NCI-H2081 treated with DMSO at 0.1 percent for 48 hours (cell line): Measurements from ENCODE around the gene CTSD.

Source experiments
- DNase-seq: peaks from one replicate; lab custom pipeline; 2025; lab: John Stamatoyannopoulos, UW

The CTSD gene

DNA sequence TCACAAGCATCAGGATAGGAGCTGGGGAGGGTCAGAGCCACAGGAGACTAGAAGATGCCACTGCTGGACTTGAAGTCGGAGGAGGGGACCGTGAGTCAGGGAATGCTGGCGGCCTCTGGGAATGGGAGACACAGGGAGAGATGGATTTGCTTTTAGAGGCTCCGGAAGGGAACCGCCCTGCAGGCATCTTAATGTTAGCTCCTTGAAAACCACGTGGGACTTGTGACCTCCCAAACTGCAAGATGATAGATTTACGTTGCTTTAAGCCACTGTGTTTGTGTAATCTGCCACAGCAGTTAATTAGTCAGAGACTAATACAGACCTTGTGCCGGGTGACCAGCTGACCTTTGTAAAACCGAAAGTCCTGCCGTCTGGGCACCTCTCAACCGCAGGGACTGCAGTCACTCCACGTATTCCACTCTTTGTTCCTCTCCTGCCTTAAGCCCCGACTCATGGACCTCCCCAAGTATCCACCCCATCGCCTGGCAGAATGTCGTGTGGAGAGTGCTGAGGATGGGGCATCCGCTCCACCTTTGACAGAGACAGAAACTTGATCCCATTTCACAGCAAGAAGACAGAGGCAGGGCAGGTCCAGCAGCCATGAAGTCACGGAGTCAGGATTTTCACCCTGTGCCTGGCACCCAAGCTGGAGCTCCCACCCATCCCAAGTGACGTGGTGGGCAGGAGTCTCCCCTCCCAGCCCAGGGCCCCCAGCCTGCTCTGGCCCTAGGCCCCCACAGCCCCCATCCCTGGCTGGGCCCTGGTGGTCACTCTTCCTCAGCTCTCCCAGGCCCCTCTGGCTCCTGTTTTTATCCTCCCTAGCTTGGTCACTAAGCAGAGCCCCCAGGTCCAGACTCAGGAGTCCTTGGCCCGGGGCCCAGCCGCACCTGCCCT lies 19.4 kb upstream of the CTSD start:
- DNase-seq = no peak

DNA sequence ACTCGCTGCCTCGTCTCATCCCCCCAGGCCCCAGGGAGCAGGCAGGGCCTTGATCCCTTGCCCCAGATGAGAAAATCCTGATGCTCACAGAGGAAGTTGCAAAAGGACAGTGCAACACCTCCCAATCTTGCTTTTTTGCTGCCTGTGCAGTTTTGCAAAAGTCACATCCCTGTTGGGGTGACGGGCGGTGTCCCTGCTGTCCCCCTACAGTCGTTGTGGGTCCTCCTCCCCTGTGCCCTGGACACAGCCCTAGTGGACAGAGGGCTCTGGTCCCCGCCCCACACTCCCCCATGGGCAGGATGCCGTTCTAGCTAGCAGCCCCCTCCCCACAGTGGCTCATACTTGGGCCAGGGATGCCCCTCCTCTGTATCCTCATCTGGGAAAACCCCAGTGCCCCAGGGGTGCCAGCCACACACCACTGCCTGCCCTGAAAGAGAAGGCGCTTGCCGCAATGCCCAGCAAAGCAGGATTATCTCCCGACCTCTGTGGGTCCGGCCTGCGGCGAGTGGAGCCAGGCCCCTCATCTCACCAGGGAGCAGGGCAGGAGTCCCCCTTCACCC lies 18.4 kb upstream of the CTSD start:
- no peak for DNase-seq

DNA sequence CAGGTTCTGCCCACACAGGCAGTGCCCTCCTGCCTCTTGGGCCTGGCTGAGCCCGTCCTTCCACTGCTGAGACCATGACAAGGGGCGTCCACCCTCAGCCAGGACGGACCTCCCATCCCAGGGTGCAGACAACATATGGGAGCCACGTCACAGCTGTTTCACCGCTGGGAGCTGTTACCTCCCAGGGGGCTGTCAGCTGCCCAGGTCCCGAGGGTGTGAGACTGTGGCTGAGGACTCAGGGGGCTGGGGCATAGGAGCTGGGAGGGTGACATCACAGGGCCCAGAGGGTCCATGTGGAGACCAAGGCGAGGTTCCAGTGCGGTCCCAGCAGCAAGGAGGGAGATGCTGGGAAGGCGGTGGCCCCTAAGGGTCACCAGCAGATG lies 17.9 kb upstream of the CTSD start:
- no peak for DNase-seq

DNA sequence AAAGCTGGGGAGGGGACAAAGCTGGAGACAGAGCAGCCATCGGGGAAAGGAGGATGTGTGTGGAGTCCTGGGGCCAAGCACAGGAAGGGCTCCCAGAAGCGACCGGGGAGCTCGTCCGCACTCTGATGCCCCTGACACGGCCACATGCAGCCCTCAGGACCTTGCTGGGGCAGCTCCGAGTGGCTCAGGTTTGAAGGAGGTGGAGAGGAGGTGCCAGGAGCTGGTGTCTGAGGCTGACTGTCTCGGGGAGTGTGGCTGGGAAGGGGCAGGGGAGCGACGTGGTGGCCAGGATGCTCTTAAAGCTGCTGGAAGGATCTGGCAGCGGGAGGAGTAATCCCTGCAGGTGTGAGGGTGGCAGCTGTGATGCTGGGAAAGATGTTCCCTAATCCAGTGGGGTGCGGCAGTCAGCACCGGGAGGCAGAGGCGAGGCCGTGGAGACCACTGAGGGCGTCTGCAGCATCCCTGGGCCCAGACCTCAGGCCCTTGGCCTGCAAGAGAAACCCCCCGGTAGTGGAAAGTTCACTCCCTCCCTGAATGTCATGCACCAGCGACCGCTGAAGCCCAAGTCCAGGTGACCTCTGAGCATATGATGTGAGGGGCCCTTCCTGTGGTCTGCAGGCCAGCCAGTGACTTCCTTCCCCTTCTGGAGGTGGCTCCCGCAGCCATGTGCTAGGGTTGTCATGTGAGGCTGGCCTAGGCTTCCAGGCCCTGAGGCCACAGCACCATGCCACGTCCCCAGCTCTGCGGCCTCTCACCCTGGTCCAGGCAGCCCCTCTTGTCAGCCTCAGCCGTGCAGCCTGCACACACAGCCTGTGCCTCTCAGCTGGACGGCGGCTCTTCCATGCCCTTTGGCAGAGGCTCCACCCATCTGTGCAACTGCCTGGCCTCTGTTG lies 17.2 kb upstream of the CTSD start:
- no peak for DNase-seq

DNA sequence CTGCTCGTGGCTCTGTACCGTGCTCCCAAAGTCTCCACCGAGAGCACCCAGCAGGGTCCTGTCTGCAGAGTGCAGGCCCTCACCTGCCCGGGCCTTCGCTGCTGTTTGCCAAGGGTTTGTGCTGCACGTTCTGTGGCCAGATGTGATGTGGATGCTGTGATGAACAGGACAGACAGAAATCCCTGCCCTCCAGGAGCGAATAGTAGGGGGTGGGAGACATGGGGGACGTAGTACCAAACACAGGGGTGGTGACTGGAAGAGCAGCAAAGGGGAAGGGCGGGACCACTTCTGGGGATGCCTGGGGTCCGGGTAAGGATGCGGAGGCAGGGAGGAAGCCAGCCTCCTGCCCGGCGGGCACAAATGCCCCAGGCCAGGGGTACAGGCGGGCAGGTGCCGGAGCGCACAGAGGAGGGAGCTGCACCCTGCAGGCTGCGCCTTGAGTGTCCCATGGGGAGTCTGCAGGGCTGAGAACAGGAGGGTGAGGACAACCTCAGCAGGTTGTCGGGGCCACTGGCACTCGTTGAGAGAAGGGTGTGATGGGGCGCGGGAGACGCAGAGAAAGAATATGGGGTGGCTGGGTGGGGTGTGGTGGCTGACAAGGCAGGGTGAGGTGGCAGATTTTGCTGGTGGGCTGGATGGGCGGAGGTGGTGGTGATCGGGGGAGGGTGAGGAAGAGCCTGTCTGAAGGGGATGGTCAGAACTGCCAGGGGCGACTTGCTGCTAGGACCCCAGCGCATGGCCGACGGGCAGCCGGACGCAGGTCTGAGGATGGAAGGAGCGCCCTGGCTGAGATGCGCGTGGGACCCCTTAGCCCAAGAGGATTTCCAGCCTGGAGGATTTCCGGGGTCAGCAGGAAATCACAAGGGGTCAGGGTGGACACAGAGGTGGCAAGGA lies 16.3 kb upstream of the CTSD start:
- DNase-seq = no peak

DNA sequence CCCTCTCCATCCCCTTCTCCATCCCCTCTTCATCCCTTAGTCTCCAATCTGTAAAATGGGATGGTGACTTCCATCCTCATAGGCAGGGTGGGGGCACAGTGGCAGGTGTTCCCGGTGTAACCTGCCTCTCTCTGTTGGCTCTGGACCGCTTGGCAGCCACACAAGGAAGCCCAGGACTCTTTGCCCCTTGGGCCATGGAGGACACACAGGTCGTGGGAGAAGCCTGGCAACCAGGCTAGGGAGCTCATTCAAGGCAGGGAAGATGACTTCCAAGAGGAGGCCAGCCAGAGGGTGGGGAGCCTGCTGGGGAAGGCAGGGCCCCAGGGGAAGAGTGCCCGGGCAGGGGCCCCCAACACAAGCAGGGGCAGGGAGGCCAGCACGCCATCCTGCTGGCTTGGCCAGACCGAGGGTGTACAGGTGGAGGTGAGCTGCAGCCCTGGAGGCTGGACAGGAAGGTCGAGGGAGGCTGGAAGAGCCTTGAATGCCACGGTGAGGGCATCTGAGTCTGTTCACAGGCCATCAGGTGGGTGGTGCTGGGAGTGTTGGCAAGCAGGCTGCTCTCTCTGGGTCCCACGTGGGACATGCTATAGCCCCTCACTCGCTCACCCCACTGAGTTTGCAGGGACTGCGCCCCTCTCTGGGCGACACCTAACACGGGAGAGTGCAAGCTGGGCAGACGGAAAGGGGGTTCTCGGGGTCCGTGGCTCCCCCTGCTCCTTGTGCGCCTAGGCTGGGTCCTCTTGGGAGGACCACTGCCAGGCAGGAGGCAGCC lies 15.5 kb upstream of the CTSD start:
- DNase-seq = no peak

DNA sequence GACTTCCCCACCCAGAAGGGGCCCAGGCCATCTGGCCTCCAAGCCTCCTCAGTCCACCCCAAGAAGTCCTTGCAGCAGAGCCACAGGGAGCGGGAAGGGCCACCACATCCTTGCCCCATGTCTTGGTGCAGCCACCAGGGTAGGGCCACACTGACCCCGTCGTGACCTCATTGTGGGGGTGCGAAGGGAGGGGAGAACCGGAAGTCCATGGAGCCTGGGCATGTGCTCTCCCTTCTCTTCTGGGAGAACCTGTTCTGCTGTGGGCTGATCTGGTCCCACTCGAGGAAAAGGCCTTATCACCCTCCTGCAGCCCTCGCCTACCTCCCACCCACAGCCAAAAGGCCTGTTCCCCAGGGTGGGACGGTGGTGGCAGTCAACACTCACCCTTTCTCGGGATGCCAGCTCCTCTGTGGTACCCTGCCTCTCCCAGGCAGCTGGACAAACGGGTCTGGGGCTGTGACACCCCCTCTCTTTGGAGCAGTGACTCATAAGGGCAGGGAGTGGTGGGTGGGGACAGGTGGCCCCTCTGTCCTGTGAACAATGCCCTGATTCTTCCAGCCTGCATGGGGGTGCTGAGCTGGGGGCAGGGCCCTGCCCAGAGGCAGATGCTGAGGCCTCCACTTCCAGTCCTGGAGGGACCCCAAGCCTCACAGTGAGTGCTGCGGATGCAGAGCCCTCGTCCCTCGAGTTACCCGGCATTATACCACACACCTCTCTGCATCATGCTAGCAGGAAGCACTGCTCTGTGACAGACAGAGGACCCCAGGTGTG lies 14.6 kb upstream of the CTSD start:
- DNase-seq = no peak

DNA sequence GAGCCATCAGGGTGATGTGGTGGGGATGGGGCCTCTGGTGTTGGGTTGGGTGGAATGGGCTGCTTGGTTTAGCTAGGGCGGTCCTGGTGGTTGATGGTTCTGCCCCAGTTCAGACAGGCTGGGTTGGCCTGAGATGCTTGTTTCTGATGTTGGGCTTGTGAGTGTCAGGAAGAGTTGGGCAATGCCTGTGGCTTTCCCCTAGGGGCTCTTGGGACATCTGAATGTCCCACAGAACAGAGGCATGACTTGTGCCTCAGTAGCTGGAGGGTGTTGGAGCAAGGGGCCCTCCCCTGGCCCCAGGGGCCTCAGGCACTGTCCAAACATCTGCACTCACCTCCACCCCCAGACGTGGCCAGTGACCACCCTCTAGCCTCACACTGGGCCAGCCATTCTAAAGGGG lies 14.0 kb upstream of the CTSD start:
- no peak for DNase-seq

DNA sequence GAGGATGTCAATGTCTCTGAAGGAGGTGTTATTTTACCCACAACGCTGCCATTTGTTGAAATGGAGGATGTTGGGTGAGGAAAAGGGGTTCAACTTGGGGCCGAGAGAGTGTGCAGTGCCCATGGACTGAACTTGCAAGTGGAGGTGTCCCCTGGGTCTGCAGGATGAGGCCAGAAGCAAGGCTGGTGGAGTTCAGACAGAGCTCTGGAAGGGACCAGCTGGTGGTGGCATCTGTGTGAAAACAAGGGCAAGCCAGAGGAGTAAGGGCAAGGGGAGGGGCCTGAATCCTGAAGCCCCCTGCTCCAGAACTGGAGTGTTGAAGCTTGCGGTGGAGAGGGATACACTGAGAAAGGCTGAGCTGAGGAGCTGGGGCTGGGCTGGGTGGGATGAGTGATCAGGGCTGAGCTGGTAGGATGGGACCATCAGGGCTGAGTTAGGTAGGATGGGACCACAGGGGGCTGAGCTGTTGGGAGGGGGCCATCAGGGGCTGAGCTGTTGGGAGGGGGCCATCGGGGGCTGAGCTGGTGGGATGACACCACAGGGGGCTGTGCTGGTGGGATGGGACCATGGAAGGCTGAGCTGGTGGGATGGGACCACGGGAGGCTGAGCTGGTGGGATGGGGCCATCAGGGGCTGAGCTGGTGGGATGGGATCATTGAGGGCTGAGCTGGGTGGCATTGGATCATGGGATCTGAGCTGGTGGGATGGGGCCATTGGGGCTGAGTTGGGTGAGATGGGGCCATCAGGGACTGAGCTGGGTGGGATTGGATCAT lies 13.4 kb upstream of the CTSD start:
- DNase-seq = no peak

DNA sequence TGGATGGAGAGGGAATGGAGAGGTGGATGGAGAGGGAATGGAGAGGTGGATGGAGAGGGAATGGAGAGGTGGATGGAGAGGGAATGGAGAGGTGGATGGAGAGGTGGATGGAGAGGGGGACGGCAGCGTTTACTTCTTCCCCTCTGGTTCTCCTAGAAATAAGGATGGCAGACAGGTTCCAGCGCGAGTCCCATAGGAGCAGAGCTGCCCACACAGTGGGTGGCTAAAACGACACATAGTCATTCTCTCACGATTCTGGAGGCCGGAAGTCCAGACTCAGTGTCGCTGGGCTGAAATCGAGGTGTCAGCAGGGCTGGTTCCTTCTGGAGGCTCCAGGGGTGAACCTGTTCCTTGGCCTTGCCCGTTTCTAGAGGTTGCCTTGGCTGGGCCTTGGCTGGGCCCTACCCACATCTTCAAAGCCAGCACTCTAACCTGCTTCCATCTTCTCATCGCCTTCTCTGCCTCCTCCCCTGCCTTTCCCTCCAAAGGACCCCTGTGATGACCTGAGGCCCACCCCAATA lies 12.7 kb upstream of the CTSD start:
- no peak for DNase-seq

DNA sequence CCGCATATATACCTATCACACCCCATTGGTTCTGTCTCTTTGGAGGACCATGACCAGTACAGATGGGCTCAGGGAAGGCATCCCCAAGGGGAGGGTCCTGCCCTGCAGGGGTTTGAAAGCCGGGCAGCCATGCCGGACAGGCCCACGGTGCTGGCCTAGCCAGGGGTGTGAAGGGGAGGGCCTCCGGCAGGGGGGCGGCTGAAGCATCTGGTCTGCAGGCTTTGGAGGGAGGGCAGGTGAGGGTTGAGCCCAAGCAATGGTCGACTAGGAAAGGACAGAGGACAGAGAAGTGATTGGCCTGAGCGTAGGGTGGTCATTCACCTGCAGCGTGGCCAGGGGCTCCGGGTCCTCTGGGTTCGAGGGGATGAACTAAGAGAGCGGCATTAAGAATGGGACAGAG lies 11.2 kb upstream of the CTSD start:
- DNase-seq = no peak

DNA sequence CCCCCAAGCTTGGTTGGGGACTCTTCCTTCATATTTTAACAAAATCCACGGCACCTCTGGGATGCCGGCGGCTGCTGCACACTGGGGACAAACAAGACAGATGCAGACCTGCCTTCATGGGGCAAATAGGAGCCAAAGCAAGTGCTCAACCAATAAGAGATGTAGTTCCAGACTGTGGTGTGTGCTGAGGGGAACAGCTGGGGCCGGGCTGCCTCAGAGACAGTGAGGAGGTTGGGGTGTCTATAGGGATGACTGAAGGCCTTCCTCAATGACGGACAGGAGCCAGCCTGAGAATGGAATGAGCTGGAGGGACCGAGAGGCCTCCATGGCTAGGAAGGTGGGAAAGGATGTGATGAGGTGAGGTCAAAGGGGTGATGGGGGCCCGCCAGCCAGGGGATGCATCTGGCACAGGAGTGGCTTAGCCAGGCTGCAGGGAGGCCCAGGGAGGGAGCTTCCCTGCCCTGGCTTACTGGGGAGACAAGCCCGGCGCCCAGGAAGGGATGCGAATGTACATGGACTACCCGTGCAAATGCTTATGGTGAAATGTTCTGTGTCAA lies 10.3 kb upstream of the CTSD start:
- DNase-seq = no peak

DNA sequence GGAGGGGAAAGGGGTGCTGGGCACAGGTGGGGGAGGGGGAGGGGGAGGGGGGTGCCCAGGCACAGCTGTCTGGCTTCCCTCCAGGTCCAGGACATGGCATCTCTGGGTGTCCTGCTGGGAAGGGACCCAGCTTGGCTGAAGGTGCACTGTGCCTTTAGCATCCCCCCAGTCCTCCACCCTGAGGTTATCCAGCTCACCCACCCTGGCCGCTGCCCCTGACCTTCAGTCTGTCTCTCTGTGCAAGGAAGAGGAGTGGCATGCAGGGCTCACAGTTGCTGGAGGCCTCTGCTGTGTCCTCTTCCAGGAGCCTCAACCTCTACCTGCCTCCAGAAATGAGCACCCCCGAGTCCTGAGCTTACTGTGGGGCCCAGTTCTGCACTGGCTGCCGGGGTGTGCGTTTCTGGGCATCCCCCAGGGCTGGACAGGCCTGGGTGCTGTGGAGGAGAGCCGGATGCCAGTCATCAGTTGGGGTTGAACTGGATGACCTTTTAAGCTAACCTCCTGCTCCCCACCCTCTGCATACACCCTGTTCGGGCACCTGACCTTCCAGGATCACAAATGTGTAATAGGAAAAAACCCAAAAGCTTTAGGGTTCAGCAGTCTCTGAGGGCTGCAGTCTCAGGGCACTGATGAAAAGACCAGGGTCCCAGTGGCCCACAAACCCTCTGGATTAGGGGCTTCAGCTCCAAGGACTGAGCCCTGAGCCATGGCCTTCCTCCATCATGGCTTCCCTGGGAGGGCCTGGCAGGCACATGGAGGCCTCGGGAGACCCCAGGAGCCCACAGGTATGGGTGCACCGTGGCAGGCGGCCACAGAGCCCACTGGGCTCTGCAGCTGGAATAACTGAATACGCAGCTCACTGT lies 9.6 kb upstream of the CTSD start:
- DNase-seq = no peak

DNA sequence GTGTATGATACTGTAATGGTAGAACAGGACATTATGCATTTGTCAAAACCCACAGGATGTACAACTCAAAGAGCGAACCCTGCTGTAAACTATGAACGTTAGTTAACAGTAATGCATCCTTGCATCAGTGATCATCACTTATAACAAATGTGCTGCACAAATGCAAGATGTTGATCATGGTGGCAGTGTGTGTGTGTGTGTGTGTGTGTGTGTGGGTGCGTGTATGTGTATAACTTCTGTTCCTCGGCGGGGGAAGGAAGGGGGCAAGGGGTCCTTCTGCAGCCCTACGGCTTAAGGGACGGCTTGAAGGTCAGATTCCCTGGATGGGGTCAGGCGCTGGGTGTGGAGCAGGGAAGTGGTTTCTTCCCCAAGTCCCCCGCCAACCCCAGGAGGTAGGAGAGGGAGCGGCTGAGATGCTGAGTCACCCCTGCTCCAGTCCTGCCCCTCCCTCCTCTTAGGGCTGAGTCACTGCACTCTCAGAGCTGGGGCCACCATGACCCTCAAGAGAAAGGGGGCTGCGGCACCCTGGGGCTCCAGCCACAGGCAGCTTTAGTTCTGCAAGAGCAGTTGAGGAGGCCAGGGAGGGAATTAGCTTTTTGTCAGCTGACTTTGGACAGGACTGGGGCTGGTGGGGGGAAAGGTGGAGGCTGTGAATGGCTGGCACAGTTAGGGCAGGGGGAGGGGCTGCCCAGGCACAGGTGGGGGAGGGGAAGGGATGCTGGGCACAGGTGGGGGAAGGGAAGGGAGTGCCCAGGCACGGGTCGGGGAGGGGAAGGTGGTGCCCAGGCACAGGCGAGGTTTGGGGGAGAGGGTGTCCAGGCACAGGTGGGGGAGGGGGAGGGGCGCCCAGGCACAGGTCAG lies 8.8 kb upstream of the CTSD start:
- DNase-seq = no peak

DNA sequence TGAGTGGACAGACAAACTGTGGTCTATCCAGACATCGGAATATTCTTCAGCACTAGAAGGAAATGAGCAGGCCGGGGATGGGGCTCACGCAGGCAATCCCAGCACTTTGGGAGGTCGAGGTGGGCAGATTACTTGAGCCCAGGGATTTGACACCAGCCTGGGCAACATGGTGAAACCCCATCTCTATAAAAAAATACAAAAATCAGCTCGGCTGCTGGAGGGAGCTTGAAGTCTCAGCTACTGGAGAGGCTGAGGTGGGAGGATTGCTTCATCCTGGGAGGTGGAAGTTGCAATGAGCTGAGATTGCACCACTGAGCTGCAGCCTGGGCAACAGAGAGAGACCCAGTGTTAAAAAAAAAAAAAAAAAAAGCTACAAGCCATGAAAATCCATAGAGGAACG lies 8.0 kb upstream of the CTSD start:
- DNase-seq = no peak

DNA sequence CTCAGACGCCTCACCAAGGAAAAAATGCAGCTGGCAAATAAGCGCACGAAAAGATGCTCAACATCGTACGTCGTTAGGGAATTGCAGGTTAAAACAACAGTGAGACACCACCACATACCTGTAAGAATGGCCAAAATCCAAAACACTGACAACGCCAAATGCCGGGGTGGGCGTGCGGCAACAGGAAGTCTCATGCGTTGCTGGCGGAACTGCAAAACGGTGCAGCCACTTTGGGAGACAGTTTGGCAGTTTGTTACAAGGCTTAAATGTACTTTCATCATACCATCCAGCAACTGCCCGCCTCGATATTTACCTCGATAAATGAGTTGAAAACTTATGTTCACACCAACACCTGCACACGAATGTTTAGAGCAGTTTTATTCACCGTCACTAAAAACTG lies 7.5 kb upstream of the CTSD start:
- DNase-seq = no peak

DNA sequence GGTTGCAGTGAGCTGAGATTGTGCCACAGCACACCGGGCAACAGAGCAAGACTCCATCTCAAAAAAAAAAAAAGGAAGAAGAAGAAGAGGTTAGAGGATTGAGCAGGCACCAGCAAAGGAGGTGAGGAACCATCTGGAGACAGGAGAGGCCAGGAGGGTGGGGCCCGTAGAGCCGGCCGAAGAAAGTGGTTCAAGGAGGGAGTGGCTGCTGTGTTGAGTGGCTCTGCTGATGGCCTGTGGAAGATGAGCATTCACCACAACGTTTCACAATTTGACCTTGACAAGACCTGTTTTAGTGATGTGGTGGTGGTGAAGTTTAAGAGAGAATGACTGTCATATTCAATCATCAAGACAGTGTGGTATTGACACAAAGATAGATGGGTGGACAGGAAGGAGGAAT lies 6.8 kb upstream of the CTSD start:
- no peak for DNase-seq
